HCT116 (cell line): ENCODE measurements around the gene ERVFRD-1. TPM values are rescaled to one million over a fixed set of nuclear protein-coding genes. Genes with fewer than 3 reads are reported as not detected.

Experiments used
- ATAC-seq: fragments of 200-7000 bp; cut with Tn5 transposase; 2 replicates; pipeline ENCODE4 v1.9.1; 2020; ENCODE audit warnings: mild to moderate bottlenecking, moderate library complexity
- BruUV-seq: library from RNA; stranded (reverse); fragments of 400-500 nt; replicated peaks from 2 replicates; lab custom pipeline; 2021; lab: Mats Ljungman, UMichigan
- CTCF ChIA-PET: fragments of 300-600 bp; sonication (Branson Sonifier 250); formaldehyde crosslinking; loops from one replicate; lab custom pipeline; 2021; ENCODE audit warnings: antibody characterized with exemption; lab: Charles Lee
- POLR2A ChIA-PET: fragments of 300-600, 350-600 bp; sonication (Branson Sonifier 250); formaldehyde crosslinking; loops from one replicate; lab custom pipeline; 2021; ENCODE audit warnings: antibody characterized with exemption; lab: Charles Lee
- RAD21 ChIA-PET, 2 experiments: fragments of 300-600 bp; sonication (Branson Sonifier 250); formaldehyde crosslinking; loops; one replicate each; lab custom pipeline; 2023; ENCODE audit warnings: low total read pairs in 2 of 2; ENCODE audit not compliant: uncharacterized antibody in 2 of 2, unreplicated experiment in 2 of 2, low non-redundant PET in 1 of 2; lab: Charles Lee
- DNase-seq: peaks from one replicate; pipeline ENCODE4 v3.0.0-alpha.2; 2010; ENCODE audit warnings: low read depth, low spot score
- H2AFZ ChIP-seq: fragments of 200-600 bp; shearing (Covaris generic), sonication (generic); 2 replicates; pipeline ENCODE4 v1.6.1; 2017; ENCODE audit warnings: low read depth, mixed run types, mixed read lengths, antibody characterized with exemption, low read length; ENCODE audit not compliant: poor library complexity, severe bottlenecking
- H3K27ac ChIP-seq: 2 replicates; pipeline ENCODE4 v1.5.1; 2012; ENCODE audit warnings: low read depth, low read length
- H3K27me3 ChIP-seq: fragments of 200-600 bp; sonication (generic); 2 replicates; pipeline ENCODE4 v1.6.1; 2016; ENCODE audit warnings: mixed run types, low read length, mixed read lengths; ENCODE audit not compliant: insufficient read depth
- H3K36me3 ChIP-seq, 2 experiments: fragments of 200-500 bp in 1 of 2; fragments of 200-600 bp in 1 of 2; sonication (Bioruptor generic) in 1 of 2; sonication (generic) in 1 of 2; 2 replicates each; pipeline versions ENCODE4 v1.5.1 to v1.6.1; 2014 to 2016; ENCODE audit warnings: low read length in 2 of 2, inconsistent platforms in 1 of 2, mixed read lengths in 1 of 2, mixed run types in 1 of 2; ENCODE audit not compliant: insufficient read depth in 2 of 2, control insufficient read depth in 1 of 2
- H3K4me1 ChIP-seq, 2 experiments: fragments of 200-600 bp in 1 of 2; sonication (generic) in 1 of 2; 2 replicates each; pipeline versions ENCODE4 v1.5.1 to v1.6.1; 2012 to 2017; ENCODE audit warnings: low read length in 2 of 2, inconsistent platforms in 1 of 2, mild to moderate bottlenecking in 1 of 2, mixed read lengths in 1 of 2, mixed run types in 1 of 2, moderate library complexity in 1 of 2; ENCODE audit not compliant: insufficient read depth in 2 of 2, control insufficient read depth in 1 of 2
- H3K4me2 ChIP-seq: fragments of 200-600 bp; sonication (generic); 2 replicates; pipeline ENCODE4 v1.6.1; 2017; ENCODE audit warnings: mixed run types, low read length, mixed read lengths
- H3K4me3 ChIP-seq, 2 experiments: fragments of 200-600 bp in 1 of 2; sonication (generic) in 1 of 2; replicated peaks in 1 of 2; 2 replicates each; pipeline ENCODE4 v1.5.1; 2011 to 2016; ENCODE audit warnings: low read length in 2 of 2, control low read depth in 1 of 2, low read depth in 1 of 2, mild to moderate bottlenecking in 1 of 2, mixed read lengths in 1 of 2, mixed run types in 1 of 2
- H3K79me2 ChIP-seq: fragments of 200-600 bp; sonication (generic); 2 replicates; pipeline ENCODE4 v1.6.1; 2017; ENCODE audit warnings: mild to moderate bottlenecking, mixed run types, low read length, moderate library complexity, mixed read lengths; ENCODE audit not compliant: insufficient read depth
- H3K9ac ChIP-seq: fragments of 200-600 bp; sonication (generic); 2 replicates; pipeline ENCODE4 v1.6.1; 2016; ENCODE audit warnings: low read length, mixed read lengths
- H3K9me2 ChIP-seq: fragments of 200-600 bp; sonication (generic), shearing (Covaris generic); 2 replicates; pipeline ENCODE4 v1.6.1; 2017; ENCODE audit warnings: mixed run types, mild to moderate bottlenecking, moderate library complexity; ENCODE audit not compliant: insufficient read depth
- H3K9me3 ChIP-seq, 2 experiments: fragments of 200-500 bp in 1 of 2; fragments of 200-600 bp in 1 of 2; sonication (Bioruptor generic) in 1 of 2; sonication (generic) in 1 of 2; 2 replicates each; pipeline ENCODE4 v1.6.1; 2014 to 2017; ENCODE audit warnings: low read length in 2 of 2, mixed read lengths in 2 of 2, inconsistent platforms in 1 of 2, low read depth in 1 of 2, mild to moderate bottlenecking in 1 of 2, mixed run types in 1 of 2, moderate library complexity in 1 of 2; ENCODE audit not compliant: control insufficient read depth in 1 of 2, insufficient read depth in 1 of 2
- H4K20me1 ChIP-seq: fragments of 200-600 bp; sonication (generic), shearing (Covaris generic); 2 replicates; pipeline ENCODE4 v1.6.1; 2017; ENCODE audit warnings: mixed run types, mild to moderate bottlenecking, moderate library complexity; ENCODE audit not compliant: insufficient read depth
- EGR1 ChIP-seq: IDR thresholded peaks from 2 replicates; pipeline ENCODE4 v1.6.1; 2012; ENCODE audit warnings: low read depth
- EZH2 ChIP-seq: fragments of 200-600 bp; sonication (generic); IDR thresholded peaks from 2 replicates; pipeline ENCODE4 v1.6.1; 2017; ENCODE audit warnings: antibody characterized with exemption, mixed run types
- RAD21 ChIP-seq: IDR thresholded peaks from 2 replicates; pipeline ENCODE4 v1.6.1; 2012; ENCODE audit warnings: low read depth, mild to moderate bottlenecking
- REST ChIP-seq: IDR thresholded peaks from 2 replicates; pipeline ENCODE4 v1.6.1; 2012; ENCODE audit warnings: low read depth
- TCF7L2 ChIP-seq: IDR thresholded peaks from 2 replicates; pipeline ENCODE4 v1.7.0; 2011; ENCODE audit warnings: borderline replicate concordance, inconsistent platforms; ENCODE audit not compliant: insufficient read depth, insufficient read length; ENCODE audit errors: extremely low read depth
- ZNF274 ChIP-seq: fragments of 200-500 bp; sonication (Bioruptor generic); IDR thresholded peaks from 2 replicates; pipeline ENCODE4 v1.6.1; 2014; ENCODE audit warnings: mild to moderate bottlenecking, low read depth, low read length, inconsistent platforms
- intact Hi-C: fragments of 100-400 bp; cut with micrococcal nuclease; formaldehyde crosslinking; loops from 2 replicates; pipeline ENCODE4 v1.10.0; 2022
- total RNA-seq: library from RNA; stranded (reverse); gene quantifications from one replicate; pipeline ENCODE4 v1.2.1, GENCODE V29; 2021; ENCODE audit not compliant: unreplicated experiment

The ERVFRD-1 gene
- total RNA-seq, 1 experiment from 2014 or later: not detected

- TF ChIP-seq EGR1: no peak
Measured at GRCh38 chr6:11080296-11080695, 31.2 kb downstream of the ERVFRD-1 start (continued).

- Histone ChIP-seq H3K4me1 (no peaks in the 10 kb centered on the region), H3K4me2 (no peak overlapping the region), H3K27ac (no peak overlapping the region), H3K9me3 (no peaks in the 10 kb centered on the region), H3K9me2 (no peaks in the 10 kb centered on the region), H3K9ac (no peak overlapping the region), H3K36me3 (no peaks in the 10 kb centered on the region), H3K79me2 (no peaks in the 10 kb centered on the region), H4K20me1 (no peaks in the 10 kb centered on the region), H3K27me3 (no peaks in the 10 kb centered on the region), H3K4me3 (no peak overlapping the region), H2AFZ (no peak overlapping the region)
- ChIA-PET RAD21 (no interaction called here), CTCF (interaction anchor here (1.7 kb wide), 1 partner anchor 9 kb away, joined by 5 read pairs; no protein-coding TSS in a partner anchor), POLR2A (no interaction called here)
- TF ChIP-seq RAD21: no peak
- no peak for TF ChIP-seq TCF7L2
- TF ChIP-seq ZNF274: no peak
- TF ChIP-seq REST: no peak
- TF ChIP-seq EZH2: no peak
- ATAC-seq (no peak), DNase-seq (no peak)
- intact Hi-C loops: no loop called here
- no TSS peak for BruUV-seq
Measured at GRCh38 chr6:11078266-11078665, 33.3 kb downstream of the ERVFRD-1 start.
